Brain microvascular endothelial cell (primary cell): ENCODE results near the gene SZRD1.
"Not testable (repeated sequence)": the region's sequence is repeated elsewhere in the genome, so short reads cannot be mapped to it uniquely, and the experiment has no call there.

Experiments
- DNase-seq: peaks from one replicate; pipeline ENCODE4 v3.0.0-alpha.2; 2020
- H3K27ac ChIP-seq: fragments of 250-450 bp; sonication (Bioruptor Pico); 2 replicates; pipeline ENCODE4 v1.5.1; 2020; ENCODE audit warnings: mild to moderate bottlenecking, moderate library complexity
- H3K27me3 ChIP-seq: fragments of 250-450 bp; sonication (Bioruptor Pico); replicated peaks from 2 replicates; pipeline ENCODE4 v1.5.1; 2020; ENCODE audit warnings: mild to moderate bottlenecking
- H3K36me3 ChIP-seq: fragments of 250-450 bp; sonication (Bioruptor Pico); replicated peaks from 2 replicates; pipeline ENCODE4 v1.5.1; 2020; ENCODE audit warnings: mild to moderate bottlenecking
- H3K4me3 ChIP-seq: 2 replicates; pipeline ENCODE4 v1.5.1; 2011; ENCODE audit warnings: low read depth, mild to moderate bottlenecking, control low read depth, low read length, moderate library complexity
- CTCF ChIP-seq: IDR thresholded peaks from 2 replicates; pipeline ENCODE4 v1.5.1; 2011; ENCODE audit warnings: low read depth, mild to moderate bottlenecking, moderate library complexity, low read length, control low read depth, inconsistent platforms; ENCODE audit errors: missing control alignments
- in situ Hi-C: cut with HindIII; loops from 2 replicates; pipeline ENCODE4 v1.10.0; 2017; ENCODE audit warnings: low sequenced_read_pairs, low pct_ligation_motif_present

Gene SZRD1

GRCh38 chr1:16334655-16335340 is 32.2 kb upstream of the SZRD1 start:
- Histone ChIP-seq H3K36me3 (no peaks in the 10 kb centered on the region), H3K27me3 (no peaks in the 10 kb centered on the region), H3K27ac (no peak overlapping the region), H3K4me3 (no peak overlapping the region)
- DNase-seq: no peak
- in situ Hi-C loops: no loop called here
- TF ChIP-seq CTCF: no peak

GRCh38 chr1:16338961-16339360 is 28.1 kb upstream of the SZRD1 start:
- in situ Hi-C loops: no loop called here
- no peaks in the 10 kb centered on the region for H3K27me3 ChIP-seq
- DNase-seq: peak; percentile 43

GRCh38 chr1:16340673-16341072 is 26.4 kb upstream of the SZRD1 start:
- Histone ChIP-seq H3K27ac (no peak overlapping the region), H3K36me3 (peaks cover 2% of the 10 kb centered on the region), H3K27me3 (no peaks in the 10 kb centered on the region), H3K4me3 (no peak overlapping the region)
- in situ Hi-C loops: no loop called here
- DNase-seq: no peak
- TF ChIP-seq CTCF: no peak

More at GRCh38 chr1:16338961-16339360, 28.1 kb upstream of the SZRD1 start:
- H3K36me3 ChIP-seq: peaks cover 2% of the 10 kb centered on the region
- TF ChIP-seq CTCF: no peak
- H3K27ac ChIP-seq: no peak overlapping the region
- no peak overlapping the region for H3K4me3 ChIP-seq

- Histone ChIP-seq H3K27me3 (no peaks in the 10 kb centered on the region), H3K4me3 (no peak overlapping the region), H3K36me3 (peaks cover 2% of the 10 kb centered on the region), H3K27ac (no peak overlapping the region)
- in situ Hi-C loops: no loop called here
- no peak for DNase-seq
- TF ChIP-seq CTCF: no peak
Measured at GRCh38 chr1:16342331-16343062, 24.5 kb upstream of the SZRD1 start.

GRCh38 chr1:16343276-16343675 is 23.8 kb upstream of the SZRD1 start:
- H3K36me3 ChIP-seq, H3K27ac ChIP-seq, H3K27me3 ChIP-seq, DNase-seq, in situ Hi-C loops, H3K4me3 ChIP-seq: not testable (repeated sequence)

GRCh38 chr1:16348414-16349182 is 18.4 kb upstream of the SZRD1 start:
- Histone ChIP-seq H3K27ac (peak overlapping the region; percentile 58), H3K36me3 (no peaks in the 10 kb centered on the region), H3K4me3 (no peak overlapping the region), H3K27me3 (no peaks in the 10 kb centered on the region)
- in situ Hi-C loops: no loop called here
- no peak for TF ChIP-seq CTCF
- DNase-seq: peak; percentile 54
